Endothelial cell of umbilical vein (primary cell): ENCODE data around the gene B4GALNT3.

Source experiments
- CTCF ChIP-seq, 2 donors: IDR thresholded peaks; 1 replicate in 1 of 2; 2 replicates in 1 of 2; pipeline ENCODE4 v1.5.1; 2011; ENCODE audit warnings: low read length in 2 of 2, mild to moderate bottlenecking in 2 of 2, moderate library complexity in 2 of 2, control low read depth in 1 of 2, inconsistent platforms in 1 of 2, low read depth in 1 of 2; ENCODE audit not compliant: insufficient read depth in 1 of 2; ENCODE audit errors: extremely low read depth in 1 of 2
- EZH2 ChIP-seq: IDR thresholded peaks from 2 replicates; pipeline ENCODE4 v1.6.1; 2012; ENCODE audit warnings: borderline replicate concordance, low read depth, mild to moderate bottlenecking, moderate library complexity, low read length, inconsistent platforms; ENCODE audit not compliant: severe bottlenecking
- POLR2AphosphoS5 ChIP-seq: IDR thresholded peaks from 2 replicates; pipeline ENCODE4 v1.6.1; 2012; ENCODE audit warnings: low read depth, mild to moderate bottlenecking, control low read depth, low read length, moderate library complexity; ENCODE audit not compliant: insufficient read depth

GRCh38 chr12:508795-509194 lies 49.1 kb downstream of the B4GALNT3 start:
- no peak for TF ChIP-seq POLR2AphosphoS5
- no peak for TF ChIP-seq CTCF (IDR thresholded peaks at IDR 0.05; ENCODE audit: extremely low read depth in 1 of 2, insufficient read depth in 1 of 2, low read depth in 1 of 2, low read length in 2 of 2)
- no peak for TF ChIP-seq EZH2
